AG08395 (cell line): ENCODE data around the gene GREM1.
A peak's percentile ranks its signal among the peaks of the same experiment; 100 is the strongest.

ENCODE experiments used
- DNase-seq: peaks from one replicate; pipeline ENCODE4 v3.0.0; 2012; ENCODE audit warnings: mixed read lengths, low spot score

The GREM1 gene

DNA sequence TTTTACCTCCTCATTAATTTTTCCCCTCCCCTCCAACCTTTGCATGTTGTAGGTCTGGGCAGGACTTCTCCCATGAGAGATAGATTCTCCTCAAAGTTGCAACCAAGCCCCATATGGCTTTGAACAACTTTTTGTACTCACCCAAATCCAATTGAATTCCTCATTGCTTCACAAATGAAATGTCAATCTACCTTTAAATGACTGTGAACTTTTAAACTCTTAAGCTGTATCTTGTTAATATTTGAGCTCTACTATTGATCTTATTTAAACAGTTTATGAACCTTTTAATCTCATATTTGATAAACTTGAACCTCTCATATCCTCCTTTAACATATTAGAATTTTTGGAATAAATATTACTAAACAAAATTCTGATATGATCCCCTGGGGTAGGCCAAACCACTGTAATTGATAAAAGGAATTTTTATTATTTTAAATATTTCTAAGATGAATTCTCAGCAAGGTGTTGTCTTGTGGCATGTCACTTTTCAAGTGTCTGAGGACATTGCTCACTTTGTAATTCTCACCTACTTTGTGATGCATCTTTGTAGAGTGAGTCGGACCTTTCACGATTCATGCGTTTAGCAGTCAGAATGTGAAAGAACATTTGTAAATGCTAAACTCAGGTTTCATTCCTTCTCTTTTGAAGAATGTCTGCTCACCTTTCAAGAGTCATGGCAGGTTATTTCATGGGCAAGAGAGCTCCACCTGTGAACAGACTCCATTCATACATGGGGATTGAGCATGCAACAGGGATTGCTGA, 23.4 kb upstream of the GREM1 start:
- no peak for DNase-seq

DNA sequence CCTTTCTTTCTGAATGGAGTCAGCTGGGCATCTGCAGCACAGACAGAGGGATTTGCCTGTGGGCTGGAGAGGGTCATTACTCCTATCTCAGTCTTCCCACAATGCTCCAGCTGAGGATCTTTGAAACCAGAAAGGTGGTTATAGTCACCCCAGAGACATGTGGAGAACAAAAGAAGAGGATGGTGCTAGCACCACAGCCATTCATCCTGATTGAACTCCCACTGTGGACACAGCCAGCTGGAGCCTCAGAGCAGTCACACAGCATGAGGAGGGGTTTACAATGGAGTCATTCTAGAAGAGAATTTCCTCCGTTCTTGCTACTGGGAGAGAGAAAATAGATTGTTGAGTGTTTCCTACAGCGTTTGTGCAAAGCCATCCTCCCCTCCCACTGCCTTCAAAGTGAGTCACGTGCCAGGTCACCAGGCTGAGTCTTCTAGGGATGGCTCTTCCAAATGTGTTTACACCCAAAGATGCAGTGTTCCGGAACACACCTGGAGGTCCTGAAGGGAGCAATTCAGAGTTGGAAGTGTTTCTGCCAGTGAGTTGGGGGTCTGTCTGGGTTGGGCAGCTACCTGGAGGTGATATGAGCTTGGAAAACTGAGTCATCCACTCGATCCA, 18.9 kb upstream of the GREM1 start:
- no peak for DNase-seq

DNA sequence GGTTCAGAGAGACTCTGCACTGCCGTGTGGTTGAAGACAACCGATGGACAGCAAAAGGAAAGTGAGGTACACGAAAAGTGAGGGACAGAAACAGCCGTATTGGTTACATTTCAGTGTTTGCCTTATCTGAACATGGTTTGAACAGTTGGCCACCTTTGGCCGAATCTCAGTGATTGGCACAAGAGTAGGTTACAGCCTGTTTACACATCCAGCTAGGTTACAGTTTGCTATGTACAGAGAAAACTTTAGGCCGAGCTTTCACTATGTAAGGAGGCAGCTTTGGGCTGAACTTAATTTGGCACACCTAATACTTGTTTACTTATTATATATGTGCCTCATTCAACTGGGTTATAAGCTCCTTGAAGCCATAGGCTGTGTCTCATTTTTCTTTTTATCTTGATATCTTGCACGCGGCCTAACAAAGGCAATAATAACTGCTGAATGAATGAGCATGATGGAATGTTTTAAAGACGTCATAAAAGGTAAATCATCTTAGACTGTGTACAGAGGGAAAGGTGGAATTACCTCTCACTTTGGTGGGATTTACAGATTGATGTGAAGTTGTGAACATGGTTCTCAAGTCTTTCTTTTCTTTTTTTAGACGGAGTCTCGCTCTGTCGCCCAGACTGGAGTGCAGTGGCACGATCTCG, 17.2 kb upstream of the GREM1 start:
- no peak for DNase-seq

DNA sequence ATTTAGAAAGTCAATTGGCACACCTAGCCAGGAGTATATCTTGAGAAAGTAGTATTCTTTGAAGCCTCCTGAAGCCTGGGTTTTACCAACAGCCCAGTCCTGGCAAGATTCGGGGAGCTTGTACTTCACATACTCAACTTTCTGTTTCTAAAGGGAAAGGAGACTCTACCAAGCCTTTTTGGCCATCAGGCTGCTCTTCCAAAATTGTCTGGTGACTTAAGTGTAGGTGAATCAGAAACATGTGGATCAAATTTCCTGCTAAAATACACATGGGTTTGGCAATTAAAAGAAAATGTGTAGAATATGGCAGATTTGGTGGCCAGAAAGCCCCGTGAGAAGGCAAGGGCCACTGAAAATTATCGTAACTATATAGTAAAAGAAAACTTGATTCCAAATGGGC, 15.9 kb upstream of the GREM1 start:
- no peak for DNase-seq

DNA sequence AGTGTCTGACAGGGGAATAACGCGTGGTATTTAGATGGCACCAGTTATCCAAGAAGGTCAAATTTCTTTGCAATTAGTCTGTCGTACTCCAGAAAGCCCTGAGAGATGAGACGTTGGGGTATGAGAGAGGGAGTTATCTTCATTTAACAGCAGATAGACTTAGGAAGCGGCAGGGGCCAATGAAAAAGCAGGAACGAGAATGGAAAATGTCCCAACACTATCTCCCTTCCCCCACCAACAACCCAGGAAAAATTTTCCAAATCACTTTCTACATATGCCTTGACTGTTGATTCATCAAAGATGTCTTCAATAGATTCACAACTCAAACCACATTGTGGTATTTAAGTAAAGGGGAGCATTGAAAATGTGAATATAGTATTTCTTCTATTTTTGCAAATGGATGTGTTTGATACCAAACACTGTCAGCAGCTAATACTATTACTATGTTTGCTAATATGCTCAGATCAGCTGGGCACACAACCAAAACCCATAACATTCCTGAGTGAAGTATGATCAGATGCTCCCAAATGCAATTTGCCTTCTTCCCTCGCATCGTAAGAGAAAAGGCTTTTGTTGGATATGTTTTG, 13.3 kb upstream of the GREM1 start:
- peak; percentile 77 for DNase-seq

DNA sequence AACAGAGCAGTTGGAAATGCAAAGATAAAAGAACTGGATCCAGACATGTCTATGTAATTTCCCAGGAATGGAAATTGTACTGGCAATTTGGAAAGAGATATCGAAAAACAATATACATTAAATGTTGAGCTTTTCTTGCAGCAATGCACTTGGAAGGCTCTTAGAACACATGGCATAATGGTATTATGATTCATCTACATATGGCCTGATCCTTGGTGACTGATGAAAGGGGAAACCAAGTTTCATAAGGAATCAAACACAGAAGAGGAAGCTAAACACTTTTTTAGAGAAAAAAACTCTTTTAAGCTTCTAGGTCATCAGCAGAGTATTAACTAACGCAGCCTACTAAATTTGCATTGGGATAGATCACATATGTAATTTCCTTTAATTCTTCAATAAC, 12.4 kb upstream of the GREM1 start:
- no peak for DNase-seq

DNA sequence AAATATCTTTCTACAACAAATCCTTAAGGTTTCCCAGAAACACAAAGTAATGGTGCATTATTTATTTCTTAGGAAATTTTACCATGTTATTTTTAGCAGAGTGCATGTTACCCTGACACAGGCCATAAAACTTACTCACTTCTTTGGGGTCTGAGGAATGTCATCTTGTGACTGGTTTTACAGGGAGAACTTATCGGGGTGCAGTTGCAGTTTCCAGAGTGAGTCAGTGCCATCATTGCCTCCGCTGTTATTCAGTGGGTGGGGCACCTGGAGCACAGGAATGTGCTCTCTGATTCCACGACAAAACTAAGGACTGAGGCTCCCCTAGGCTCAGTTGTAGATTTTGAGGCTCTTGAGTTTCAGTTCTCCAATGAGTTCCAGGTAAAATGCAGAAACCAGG, 11.1 kb upstream of the GREM1 start:
- peak; percentile 66 for DNase-seq

DNA sequence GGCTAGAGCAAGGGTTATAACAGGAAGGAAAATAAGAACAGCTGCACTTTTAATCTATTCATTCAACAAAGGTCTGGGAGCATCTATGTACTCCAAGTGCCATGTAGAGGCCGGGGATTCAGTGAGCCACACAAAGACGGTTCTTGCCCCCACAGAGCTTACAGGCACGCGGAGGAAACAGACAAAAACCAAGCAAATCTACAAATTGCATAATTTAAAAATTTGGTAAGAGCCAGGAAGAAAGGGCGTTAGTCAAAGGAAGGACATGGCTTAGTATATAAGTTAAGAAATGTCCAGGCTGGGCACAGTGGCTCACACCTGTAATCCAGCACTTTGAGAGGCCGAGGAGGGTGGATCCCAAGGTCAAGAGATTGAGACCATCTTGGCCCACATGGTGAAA, 10.4 kb upstream of the GREM1 start:
- DNase-seq: no peak

DNA sequence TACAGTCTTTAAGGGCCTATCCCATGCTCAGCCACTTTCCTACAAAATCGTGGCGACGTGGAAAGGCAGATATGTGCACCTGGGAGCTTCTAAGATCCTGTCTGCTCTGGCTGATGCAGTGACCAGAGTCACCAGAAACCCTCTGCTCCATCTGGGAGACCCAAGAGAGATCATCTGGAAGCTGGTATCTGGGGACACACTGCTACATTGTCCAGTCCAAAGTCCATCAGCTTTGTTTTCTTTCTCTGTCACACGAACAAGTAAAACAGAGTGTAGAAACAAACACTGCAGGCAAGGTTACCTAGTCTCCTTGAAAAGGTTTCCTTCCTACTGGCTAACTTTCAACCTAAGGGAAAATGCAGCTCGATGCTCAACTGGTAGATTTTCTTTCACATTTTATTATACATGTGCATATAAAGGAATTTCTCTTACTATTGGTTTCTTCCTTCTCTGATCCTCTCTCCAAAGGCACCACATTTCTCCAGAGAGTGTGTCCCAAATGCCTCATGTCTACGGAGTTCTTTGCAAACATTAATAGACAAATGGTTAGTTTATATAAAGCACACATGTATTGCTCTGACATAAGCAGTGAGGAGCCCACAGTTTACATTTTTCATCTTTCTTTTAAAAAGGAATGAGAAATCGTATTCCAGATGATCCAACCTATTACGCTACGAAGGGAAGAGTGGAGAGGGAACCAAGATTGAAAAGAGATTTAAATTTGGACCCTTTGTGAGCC, 8.3 kb upstream of the GREM1 start:
- no peak for DNase-seq

DNA sequence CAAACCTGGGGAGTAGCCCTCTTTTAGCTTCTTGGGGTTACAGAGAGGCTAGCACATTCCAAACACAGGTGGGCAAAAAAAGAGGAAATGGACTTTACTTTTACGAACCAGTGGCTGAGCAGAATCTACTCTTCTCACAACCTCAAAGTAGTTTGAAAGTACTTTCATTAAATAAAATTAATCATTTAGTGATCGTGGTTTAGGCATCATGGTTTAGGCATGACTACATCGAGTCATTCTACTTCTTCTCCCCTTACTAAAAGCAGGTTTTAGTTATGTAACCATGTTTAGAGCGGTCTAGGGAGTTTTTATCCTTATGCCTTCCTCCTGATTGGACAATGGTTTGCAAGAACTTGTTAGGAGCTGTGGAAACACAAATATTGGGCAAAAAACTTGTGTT, 2.5 kb upstream of the GREM1 start:
- no peak for DNase-seq

DNA sequence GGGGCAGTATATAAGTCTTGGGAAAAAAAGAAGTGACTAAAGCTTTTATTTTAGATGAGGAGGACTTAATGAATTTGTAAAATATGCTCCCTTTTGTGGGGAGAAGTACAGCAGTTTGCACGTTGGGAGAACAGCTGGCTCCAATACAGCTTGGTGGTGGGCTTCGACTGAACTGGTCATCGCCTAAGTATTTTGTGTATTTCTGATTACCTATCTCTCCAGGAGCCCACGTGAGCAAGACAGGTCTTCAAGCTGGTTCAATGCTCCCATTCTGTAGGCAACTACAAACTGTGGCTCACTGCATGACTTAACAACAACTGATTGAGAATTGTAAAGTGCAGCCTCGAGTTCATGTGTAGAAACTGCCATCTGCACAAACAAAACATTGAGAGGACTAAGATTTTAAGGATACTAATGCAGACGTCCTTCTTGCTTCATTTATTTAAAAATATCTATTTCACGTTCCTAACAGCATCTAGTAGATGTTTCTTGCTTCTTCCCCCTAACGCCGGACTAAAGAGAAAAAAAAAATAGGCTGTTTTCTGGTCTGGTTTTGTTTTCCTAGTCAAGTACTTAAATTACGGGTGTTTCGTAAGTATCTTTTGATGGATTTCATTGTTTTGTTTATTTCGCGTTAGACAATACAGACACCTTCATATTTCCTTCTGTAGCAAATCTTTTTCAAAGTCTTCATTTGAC, 1.4 kb upstream of the GREM1 start:
- DNase-seq: no peak

DNA sequence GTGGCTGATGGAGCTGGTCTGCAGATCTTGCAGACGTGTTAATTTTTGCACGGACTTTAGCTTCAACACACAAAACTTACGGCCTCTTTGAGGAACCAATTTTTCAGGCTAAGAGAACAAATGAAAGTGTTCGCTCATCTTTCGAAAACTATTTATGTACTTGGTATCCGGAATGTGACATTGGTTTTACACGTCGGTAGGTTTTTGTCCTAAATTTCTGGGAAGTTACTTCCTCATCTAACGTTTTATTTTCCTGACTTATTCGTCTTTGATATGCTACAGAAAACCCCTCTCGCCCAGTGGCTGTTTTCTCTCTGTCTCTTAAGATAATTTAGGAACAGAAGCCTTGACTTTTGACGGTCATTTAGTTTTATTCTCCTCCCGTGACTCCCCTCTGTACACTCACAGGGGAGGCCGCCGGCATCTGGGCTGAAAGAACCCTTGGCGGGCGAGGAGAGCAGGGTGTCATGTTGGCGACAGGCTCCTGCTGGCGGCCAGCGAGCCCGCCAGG, 834 bp upstream of the GREM1 start:
- no peak for DNase-seq

DNA sequence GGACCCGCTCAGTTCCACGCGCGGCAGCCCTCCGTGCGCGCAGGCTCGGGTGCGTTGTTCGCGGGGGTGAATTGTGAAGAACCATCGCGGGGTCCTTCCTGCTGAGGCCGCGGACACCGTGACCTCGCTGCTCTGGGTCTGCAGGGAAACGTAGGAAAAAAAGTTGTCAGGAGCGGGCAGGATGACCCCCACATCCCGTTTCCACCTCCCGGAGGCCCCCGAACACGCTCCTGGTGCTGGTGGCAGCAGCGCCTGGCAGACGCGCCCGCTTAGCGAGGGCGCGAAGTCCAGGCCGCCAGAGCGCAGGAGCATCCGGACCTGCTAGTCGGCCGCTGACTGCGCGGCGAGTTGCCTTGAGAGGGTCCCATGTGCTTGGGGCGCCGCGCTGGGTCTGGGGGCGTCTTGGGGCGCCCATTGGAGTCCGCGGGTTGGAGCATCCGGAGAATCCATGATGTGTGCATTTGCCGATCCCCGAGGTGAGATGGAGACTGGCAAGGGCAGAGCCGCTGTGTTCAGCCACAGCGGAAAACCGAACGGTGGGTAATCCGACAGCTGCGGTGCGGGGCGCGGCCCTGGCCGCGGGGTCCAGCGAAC, 520 bp downstream of the GREM1 start:
- no peak for DNase-seq

DNA sequence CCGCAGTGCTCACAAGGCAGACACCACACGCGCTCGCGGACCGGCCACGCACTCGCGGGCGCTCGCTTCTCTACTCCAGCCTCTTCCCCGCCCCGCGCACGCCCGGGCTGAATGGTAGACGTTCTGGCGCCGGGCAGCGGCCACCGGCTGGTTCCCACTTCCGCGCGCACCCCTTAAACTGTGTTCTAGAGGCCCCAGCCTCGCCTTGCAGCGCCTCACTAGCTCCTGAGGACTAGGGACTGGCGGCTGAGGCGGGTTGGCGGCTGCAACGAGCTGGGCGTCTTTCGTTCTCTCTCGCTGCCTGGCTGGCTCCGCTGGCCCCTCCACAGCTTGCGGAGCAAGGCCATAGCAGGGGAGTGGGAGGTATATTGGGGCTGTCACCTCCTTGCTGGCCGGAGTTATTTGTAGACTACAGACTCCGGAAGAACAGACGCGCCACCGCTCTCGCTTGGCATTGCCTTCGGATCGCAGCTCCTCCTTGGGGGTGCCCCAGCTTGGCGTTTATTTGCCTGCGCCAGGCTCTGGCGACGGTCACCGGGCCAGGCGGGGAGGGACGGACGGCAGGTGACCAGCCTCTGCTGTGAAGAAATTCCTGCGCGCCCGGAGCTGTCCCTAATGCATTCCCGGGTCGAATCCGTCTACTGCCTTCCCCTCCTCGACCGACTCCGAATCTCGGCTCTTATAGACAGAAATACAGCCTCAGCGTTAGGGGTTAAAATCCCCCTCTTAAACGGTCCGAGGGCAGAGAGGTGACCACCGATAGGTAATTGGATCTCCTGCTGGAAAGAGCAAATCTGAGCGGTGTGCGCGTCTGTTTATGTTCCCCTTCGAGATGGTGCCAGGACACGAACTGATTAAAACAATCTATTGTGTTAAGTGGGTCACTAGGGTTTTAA, 1.3 kb downstream of the GREM1 start:
- no peak for DNase-seq

DNA sequence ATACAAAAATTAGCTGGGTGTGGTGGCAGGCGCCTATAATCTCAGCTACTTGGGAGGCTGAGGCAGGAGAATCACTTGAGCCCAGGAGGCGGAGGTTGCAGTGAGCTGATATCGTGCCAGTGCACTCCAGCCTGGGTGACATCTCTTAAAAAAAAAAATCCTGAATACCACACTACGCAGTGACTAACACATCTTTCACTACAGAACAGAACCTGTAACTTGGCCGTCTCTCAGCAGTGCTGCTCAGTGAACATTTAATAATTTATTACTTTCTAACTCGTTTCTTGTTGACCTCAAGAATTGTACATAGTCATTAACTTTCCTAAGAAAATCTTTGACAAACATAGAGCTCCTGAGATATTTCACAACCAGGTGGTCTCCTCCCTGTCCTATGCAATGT, 3.8 kb downstream of the GREM1 start:
- no peak for DNase-seq

DNA sequence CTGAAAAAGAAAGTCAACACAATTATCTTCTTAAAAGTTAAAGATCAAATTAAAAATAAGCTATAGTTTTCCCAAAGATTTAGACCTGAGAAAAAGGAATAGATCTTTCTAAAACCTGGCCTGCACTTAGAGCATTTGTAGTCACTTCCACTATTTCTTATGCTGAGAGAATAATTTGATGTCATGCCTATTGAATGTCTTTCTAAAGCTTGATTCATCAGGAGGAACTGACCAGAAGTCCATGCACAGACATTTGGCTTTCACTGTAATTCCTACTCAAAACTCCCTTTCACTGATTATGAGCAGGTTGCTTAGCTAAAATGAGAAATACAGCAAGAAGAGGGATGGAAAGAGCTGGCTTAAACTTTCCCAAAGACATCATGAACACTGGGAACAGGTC, 4.3 kb downstream of the GREM1 start:
- DNase-seq: no peak

DNA sequence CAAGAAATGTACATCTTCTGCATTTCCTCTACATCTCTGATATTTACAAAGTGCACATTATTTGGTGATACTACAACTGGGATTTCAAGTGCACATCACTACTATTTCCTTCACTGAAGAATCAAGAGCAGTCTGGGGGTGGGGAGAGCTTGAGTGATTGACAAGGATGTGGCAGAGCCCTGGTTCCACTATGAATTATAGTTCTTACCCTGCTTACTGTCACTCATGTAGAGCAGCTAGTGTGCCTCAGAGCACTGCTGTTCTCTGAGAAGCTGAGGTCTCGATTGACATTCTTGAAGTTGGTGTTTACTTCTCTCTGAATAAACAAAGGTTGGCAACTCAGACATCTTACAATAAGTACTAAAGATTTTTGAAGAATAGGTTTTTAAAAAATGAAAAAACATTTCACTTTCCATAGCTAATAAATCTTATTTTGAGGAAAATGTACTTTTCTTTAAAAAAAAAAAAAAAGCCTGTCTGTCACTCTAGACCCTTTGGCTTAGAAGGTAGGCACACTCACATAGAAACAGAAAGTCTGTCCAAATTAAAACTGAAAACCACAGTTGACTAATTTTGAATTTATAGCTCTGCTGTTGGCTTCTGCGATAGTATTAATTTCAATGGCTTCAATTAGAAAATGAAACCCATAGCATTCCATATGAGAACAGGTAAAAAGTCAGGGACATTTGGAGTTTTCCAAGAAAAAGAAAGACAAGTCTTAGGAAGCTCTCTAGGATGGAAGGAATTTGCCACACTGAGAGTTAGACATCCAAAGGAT, 5.6 kb downstream of the GREM1 start:
- DNase-seq: no peak

DNA sequence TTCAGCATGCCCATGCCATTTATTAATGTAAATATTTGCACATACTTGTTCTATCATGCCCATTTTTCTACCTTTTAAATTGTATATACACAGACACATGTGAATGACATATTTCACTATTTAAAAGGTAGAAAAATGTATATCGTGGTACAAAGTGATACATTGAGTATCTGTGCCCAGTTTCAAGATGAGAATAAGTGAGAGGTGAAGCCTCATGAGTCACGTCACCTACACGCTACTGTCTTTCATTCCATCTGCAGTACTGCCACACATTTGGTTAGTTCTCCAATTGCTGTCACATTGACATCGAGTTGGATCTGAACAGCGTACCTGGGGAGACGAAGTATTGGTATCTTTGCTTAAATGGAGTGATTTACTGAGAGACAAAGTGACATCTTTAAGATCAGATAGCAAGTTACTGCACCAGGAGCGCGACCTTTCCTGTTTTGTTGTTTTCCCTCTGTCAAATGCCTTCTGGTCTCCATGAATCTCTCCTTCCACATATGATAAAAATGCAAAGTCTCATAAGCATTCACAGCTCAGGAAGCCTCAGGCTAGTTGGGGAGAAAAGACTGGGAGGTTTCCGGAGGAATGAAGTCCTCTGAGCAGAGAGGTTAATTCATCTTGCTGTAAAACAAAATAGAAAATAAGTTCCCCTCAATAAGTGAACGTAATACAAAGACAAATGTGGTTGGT, 12.0 kb downstream of the GREM1 start:
- DNase-seq: no peak
